ENCODE results near the gene MOK.
"Not testable (repeated sequence)": the region's sequence is repeated elsewhere in the genome, so short reads cannot be mapped to it uniquely, and the experiment has no call there.

Gene MOK, protein sequence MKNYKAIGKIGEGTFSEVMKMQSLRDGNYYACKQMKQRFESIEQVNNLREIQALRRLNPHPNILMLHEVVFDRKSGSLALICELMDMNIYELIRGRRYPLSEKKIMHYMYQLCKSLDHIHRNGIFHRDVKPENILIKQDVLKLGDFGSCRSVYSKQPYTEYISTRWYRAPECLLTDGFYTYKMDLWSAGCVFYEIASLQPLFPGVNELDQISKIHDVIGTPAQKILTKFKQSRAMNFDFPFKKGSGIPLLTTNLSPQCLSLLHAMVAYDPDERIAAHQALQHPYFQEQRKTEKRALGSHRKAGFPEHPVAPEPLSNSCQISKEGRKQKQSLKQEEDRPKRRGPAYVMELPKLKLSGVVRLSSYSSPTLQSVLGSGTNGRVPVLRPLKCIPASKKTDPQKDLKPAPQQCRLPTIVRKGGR

DNA sequence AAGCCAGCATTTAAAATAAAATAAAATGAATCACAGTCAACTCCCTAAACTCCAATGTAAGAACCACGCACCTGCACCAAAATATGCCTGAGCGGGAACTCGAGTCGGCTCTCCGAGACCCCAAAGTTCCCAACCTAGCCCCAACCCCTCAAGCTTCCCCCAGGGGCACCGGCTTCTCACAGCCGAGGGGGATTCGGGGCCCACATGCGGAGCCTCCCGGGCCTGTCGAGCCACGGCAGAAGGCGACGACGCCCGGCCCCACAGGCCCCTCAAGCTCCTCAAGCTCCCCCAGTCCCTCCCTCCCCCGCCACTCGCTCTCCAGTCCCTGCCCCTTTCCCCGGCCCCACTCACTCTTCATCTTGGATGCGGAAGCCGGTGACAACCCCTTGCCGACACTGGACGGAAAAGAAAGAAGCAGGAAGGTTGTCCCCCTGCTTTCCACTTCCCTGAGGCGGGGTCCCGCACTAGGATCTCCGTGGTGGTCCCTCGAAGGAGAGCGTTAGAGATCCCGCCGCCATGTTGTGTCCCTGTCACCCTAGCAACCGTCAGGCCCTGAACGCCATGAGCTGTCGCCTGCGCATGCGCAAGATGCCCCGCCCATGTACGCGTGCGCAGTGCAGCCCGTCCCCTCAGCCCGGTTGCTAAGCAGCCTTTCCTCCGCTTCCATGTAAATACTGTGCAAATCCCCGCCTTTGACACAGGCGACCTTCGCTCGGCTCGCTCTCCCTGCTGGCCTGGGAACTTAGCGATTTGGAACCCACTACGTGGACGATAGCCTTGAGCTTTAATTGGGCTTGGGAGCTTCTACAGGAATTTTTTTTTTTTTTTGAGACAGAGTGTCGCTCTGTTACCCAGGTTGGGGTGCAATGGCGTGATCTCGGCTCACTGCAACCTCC lies at the start of gene MOK:
Gene MOK (minus strand): TSS at position 554 of the 896 bp plus-strand sequence. CDS start 196 bp downstream, at position 358.
- TF ChIP-seq, protein P1, sequence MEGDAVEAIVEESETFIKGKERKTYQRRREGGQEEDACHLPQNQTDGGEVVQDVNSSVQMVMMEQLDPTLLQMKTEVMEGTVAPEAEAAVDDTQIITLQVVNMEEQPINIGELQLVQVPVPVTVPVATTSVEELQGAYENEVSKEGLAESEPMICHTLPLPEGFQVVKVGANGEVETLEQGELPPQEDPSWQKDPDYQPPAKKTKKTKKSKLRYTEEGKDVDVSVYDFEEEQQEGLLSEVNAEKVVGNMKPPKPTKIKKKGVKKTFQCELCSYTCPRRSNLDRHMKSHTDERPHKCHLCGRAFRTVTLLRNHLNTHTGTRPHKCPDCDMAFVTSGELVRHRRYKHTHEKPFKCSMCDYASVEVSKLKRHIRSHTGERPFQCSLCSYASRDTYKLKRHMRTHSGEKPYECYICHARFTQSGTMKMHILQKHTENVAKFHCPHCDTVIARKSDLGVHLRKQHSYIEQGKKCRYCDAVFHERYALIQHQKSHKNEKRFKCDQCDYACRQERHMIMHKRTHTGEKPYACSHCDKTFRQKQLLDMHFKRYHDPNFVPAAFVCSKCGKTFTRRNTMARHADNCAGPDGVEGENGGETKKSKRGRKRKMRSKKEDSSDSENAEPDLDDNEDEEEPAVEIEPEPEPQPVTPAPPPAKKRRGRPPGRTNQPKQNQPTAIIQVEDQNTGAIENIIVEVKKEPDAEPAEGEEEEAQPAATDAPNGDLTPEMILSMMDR (conservative IDR thresholded peaks at IDR 0.05), result no peak
- TF ChIP-seq ZFX (IDR thresholded peaks at IDR 0.05), result no peak
- peak within 1 kb of the TSS; percentile 25 for H3K27ac ChIP-seq

DNA sequence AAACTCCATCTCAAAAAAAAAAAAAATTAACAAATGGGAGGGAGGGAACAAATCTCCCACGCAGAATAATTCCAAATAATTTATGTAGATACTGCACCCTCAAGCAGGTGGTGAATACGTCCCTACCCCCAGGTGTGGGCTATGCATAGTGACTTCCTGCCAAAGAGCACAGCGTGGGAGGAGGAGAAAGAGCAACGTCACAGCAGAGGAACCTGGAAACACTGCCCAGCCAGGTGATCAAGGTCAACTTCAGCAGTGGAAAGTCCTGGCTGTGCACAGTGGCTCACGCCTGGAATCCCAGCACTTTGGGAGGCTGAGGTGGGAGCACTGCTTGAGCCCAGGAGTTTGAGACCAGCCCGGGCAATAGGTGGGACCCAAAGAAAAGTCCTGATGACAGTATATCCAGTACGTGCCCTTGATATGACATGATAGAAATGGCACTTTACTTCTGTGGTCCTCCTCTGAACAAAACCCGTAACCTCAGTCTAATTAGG lies 48.2 kb upstream of the MOK start:
- no peak overlapping the region for H3K27ac ChIP-seq
- TF ChIP-seq ZFX (IDR thresholded peaks at IDR 0.05), result no peak
- TF ChIP-seq, protein P1 (conservative IDR thresholded peaks at IDR 0.05), result no peak

DNA sequence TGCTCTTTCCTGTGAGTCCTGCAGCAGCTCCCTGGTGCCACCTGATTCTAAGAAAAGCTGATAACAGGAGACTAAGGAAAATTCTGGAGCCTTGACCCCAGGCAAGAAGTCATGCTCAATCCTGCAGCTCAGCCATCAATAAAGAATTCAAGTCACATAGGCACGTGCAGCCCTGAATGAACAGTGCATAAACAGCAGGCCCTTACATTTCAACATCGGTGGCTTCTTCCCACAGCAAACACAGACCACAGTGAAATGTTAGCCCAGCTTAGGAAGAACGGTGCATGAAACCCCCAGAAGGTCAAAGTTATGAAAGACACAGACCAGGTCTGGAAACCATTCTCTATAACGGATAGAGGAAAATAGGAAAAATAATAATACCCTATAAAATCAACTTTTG lies 47.2 kb upstream of the MOK start:
- no peak overlapping the region for H3K27ac ChIP-seq
- TF ChIP-seq, protein P1 (conservative IDR thresholded peaks at IDR 0.05), result no peak
- TF ChIP-seq ZFX (IDR thresholded peaks at IDR 0.05), result no peak

DNA sequence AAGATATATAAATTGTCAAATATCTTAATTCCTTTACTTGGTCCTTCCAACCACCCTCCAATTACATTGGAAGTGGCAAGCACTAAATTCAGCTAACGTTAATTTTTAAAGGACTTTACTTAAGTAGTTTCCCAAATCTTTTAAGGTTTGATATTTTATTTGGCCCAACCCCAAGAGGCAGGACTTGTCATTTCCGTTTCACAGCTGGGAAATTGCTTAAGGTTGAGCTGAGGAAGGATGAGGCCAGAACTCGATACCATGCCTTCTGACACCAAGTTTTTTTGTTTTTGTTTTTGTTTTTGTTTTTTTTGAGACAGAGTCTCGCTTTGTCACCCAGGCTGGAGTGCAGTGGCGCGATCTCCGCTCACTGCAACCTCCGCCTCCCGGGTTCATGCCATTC lies 46.6 kb upstream of the MOK start:
- H3K27ac ChIP-seq, result not testable (repeated sequence)

DNA sequence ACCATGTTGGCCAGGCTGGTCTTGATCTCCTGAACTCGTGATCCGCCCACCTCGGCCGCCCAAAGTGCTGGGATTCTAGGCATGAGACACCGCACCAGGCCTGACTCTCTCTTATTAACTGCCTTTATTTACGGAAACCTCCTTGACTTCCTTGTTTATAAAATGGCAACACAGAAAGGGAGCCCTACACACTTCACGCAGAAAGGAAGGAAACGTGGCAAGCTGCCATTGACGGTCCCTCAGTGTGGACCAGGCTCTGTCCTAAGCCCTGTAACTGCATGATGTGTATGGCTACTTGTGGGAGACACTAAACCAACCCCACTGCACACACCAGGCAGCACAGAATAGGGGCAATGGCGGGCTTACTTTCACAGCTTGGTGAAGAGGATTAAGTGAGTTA lies 46.1 kb upstream of the MOK start:
- no peak overlapping the region for H3K27ac ChIP-seq
- TF ChIP-seq ZFX (IDR thresholded peaks at IDR 0.05), result no peak
- TF ChIP-seq, protein P1 (conservative IDR thresholded peaks at IDR 0.05), result no peak

DNA sequence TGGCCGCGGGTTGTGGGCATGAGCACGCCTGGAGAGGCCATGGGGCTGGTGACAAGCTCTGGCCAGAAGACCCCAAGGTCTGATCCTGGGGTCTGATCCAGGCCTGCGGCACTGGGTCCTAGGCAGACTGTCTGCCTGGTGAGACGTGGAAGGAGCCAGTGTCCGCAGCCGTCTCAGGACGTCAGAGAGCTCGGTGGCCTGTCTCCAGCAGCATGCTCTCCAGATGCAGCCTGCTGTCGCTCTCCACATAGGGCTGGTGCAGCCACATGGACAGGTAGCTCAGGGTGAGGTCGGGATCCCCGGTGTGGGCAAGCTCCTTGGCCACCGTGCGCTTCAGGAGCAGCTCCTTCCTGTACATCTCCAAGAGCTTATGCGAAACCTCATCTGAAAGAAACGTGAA lies 43.4 kb upstream of the MOK start:
- H3K27ac ChIP-seq, result no peak overlapping the region
- no peak for TF ChIP-seq ZFX (IDR thresholded peaks at IDR 0.05)
- TF ChIP-seq, protein P1 (conservative IDR thresholded peaks at IDR 0.05), result no peak

DNA sequence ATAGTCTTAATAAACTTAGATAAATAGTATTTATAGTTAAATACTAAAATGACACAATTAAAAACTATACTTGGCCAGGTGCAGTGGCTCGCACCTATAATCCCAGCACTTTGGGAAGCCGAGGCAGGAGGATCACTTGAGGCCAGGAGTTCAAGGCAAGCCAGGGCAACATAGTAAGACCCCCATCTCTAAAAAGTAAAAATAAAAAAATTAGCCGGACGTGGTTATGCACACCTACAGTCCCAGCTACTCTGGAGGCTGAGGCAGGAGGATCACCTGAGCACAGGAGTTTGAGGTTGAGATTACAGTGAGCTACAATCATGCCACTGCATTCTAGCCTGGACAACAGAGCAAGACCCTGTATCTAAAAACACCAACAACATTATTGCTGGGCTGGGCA lies 41.7 kb upstream of the MOK start:
- H3K27ac ChIP-seq, result no peak overlapping the region
- TF ChIP-seq, protein P1 (conservative IDR thresholded peaks at IDR 0.05), result no peak
- TF ChIP-seq ZFX (IDR thresholded peaks at IDR 0.05), result no peak

Data from C4-2B (cell line).